ENCODE data around the gene RANBP17.

DNA sequence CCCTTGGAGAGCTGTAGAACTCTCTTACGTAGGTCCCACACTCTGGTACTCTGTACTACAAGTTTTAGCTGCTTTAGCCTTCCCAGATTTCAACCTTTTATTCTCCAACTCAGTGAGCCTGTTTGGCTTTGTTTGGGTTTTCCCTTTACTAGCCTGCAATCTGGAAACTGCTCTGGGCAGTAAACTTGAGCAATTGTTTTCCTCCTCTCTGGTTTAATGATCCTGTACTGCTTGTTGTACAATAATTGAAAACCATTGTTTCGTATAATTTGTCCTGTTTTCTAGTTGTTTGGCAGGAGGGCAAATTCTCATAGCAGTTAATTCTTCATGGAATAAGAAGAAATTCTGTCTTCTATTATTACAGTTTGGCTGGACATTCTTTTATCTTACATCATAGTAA is 384.4 kb downstream of the RANBP17 start:
- TF ChIP-seq, protein P1, sequence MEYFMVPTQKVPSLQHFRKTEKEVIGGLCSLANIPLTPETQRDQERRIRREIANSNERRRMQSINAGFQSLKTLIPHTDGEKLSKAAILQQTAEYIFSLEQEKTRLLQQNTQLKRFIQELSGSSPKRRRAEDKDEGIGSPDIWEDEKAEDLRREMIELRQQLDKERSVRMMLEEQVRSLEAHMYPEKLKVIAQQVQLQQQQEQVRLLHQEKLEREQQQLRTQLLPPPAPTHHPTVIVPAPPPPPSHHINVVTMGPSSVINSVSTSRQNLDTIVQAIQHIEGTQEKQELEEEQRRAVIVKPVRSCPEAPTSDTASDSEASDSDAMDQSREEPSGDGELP (CRISPR knock-in tag; IDR thresholded peaks at IDR 0.05; ENCODE audit: borderline replicate concordance) = no peak
- TF ChIP-seq, protein P2, sequence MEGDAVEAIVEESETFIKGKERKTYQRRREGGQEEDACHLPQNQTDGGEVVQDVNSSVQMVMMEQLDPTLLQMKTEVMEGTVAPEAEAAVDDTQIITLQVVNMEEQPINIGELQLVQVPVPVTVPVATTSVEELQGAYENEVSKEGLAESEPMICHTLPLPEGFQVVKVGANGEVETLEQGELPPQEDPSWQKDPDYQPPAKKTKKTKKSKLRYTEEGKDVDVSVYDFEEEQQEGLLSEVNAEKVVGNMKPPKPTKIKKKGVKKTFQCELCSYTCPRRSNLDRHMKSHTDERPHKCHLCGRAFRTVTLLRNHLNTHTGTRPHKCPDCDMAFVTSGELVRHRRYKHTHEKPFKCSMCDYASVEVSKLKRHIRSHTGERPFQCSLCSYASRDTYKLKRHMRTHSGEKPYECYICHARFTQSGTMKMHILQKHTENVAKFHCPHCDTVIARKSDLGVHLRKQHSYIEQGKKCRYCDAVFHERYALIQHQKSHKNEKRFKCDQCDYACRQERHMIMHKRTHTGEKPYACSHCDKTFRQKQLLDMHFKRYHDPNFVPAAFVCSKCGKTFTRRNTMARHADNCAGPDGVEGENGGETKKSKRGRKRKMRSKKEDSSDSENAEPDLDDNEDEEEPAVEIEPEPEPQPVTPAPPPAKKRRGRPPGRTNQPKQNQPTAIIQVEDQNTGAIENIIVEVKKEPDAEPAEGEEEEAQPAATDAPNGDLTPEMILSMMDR (IDR thresholded peaks at IDR 0.05 in 2 of 3, conservative IDR thresholded peaks at IDR 0.05 in 1 of 3; ENCODE audit: insufficient read depth in 2 of 3, low read depth in 1 of 3, low read length in 3 of 3) = no peak
- TF ChIP-seq POLR2A (conservative IDR thresholded peaks at IDR 0.05) (no peak), ZNF830 (CRISPR knock-in tag; IDR thresholded peaks at IDR 0.05) (no peak), NELFE (IDR thresholded peaks at IDR 0.05; ENCODE audit: insufficient read depth, insufficient read length) (no peak), TAF15 (IDR thresholded peaks at IDR 0.05; ENCODE audit: low read depth, low read length) (no peak), MEF2D (tag; conservative IDR thresholded peaks at IDR 0.05; ENCODE audit: low read depth) (no peak), HDAC2 (IDR thresholded peaks at IDR 0.05) (no peak)
- TF ChIP-seq, protein P3, sequence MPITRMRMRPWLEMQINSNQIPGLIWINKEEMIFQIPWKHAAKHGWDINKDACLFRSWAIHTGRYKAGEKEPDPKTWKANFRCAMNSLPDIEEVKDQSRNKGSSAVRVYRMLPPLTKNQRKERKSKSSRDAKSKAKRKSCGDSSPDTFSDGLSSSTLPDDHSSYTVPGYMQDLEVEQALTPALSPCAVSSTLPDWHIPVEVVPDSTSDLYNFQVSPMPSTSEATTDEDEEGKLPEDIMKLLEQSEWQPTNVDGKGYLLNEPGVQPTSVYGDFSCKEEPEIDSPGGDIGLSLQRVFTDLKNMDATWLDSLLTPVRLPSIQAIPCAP (CRISPR knock-in tag; IDR thresholded peaks at IDR 0.05; ENCODE audit: borderline replicate concordance) = no peak

All from K562 (cell line).